Stimulated activated CD8-positive, alpha-beta memory T cell treated with anti-CD3 and anti-CD28 coated beads, Interleukin-15, amount 100 ng/mL, for 1 hour (primary cell): ENCODE measurements around the gene SLC66A2.

Experiments
- DNase-seq: peaks from one replicate; pipeline ENCODE4 v3.0.0-alpha.2; 2020; ENCODE audit warnings: low read depth

The SLC66A2 gene

GRCh38 chr18:79950515-79951341, 725 bp downstream of the SLC66A2 start:
- DNase-seq, result no peak

- DNase-seq, result no peak
These were observed 1.6 kb downstream of the SLC66A2 start for GRCh38 chr18:79949697-79950487.

GRCh38 chr18:79948719-79949411, 2.6 kb downstream of the SLC66A2 start:
- DNase-seq, result no peak

GRCh38 chr18:79947881-79948610, 3.4 kb downstream of the SLC66A2 start:
- DNase-seq, result no peak

GRCh38 chr18:79947054-79947755, 4.2 kb downstream of the SLC66A2 start:
- no peak for DNase-seq

- DNase-seq, result no peak
These were observed 6.1 kb downstream of the SLC66A2 start for GRCh38 chr18:79945118-79946042.

- no peak for DNase-seq
These were observed 6.7 kb downstream of the SLC66A2 start for GRCh38 chr18:79944746-79945117.

GRCh38 chr18:79944126-79944731, 7.2 kb downstream of the SLC66A2 start:
- no peak for DNase-seq

- no peak for DNase-seq
These were observed 7.8 kb downstream of the SLC66A2 start for GRCh38 chr18:79943608-79944125.

- no peak for DNase-seq
These were observed 8.5 kb downstream of the SLC66A2 start for GRCh38 chr18:79942786-79943607.

- no peak for DNase-seq
These were observed 9.2 kb downstream of the SLC66A2 start for GRCh38 chr18:79942211-79942610.

- no peak for DNase-seq
These were observed 9.9 kb downstream of the SLC66A2 start for GRCh38 chr18:79941473-79942119.

- DNase-seq, result no peak
These were observed 10.5 kb downstream of the SLC66A2 start for GRCh38 chr18:79940814-79941472.

GRCh38 chr18:79940126-79940813, 11.2 kb downstream of the SLC66A2 start:
- DNase-seq, result no peak

GRCh38 chr18:79939096-79939495, 12.4 kb downstream of the SLC66A2 start:
- no peak for DNase-seq

GRCh38 chr18:79938196-79938595, 13.3 kb downstream of the SLC66A2 start:
- DNase-seq, result no peak
